CD4-positive, alpha-beta T cell treated with Interleukin-10 for 1 hour (primary cell): Measurements from ENCODE around the gene SMG1.
"Not testable (repeated sequence)": the region's sequence is repeated elsewhere in the genome, so short reads cannot be mapped to it uniquely, and the experiment has no call there.

ENCODE experiments used
- DNase-seq: peaks from one replicate; pipeline ENCODE4 v3.0.0-alpha.2; 2020

SMG1 gene

GRCh38 chr16:18925986-18926865, at the start of gene SMG1:
TSS of gene SMG1 (minus strand) at chr16:18926408. CDS start at chr16:18926041, 367 bp downstream.
- DNase-seq: peak; percentile 94

DNA sequence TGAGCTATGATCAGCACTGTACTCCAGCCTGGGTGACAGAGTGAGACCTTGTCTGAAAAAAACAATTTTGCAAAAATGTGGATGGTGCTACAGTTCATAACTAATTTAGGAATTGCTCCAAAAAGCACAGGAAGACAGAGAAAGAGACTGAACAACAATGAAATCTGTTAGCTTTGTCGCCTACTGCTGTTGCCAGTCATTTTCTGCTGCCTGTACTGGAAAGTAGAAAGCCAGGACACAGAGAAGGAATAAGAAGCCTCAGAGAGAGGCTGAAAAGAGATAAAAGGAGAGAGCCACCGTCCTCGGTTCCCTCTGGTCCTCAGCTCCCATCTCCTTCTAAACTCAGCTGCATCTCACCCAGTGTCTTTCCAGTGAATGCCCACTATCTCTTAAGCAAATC, 48.9 kb upstream of the SMG1 start:
- DNase-seq: no peak

DNA sequence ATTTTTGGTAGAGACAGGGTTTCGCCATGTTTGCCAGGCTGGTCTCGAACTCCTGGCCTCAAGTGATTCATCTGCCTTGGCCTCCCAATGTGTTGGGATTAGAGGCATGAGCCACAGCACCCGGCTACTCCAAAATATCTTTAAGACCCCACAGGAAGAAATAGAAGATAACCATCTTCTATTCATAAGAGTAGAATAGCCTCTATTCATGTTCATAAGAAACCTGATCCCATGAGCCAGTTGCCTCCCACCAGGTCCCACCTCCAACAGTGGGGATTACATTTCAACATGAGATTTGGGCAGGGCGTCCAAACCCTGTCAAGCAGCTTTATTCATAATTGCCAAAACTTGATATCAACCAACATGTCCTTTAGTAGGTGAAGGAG, 43.6 kb upstream of the SMG1 start:
- no peak for DNase-seq

DNA sequence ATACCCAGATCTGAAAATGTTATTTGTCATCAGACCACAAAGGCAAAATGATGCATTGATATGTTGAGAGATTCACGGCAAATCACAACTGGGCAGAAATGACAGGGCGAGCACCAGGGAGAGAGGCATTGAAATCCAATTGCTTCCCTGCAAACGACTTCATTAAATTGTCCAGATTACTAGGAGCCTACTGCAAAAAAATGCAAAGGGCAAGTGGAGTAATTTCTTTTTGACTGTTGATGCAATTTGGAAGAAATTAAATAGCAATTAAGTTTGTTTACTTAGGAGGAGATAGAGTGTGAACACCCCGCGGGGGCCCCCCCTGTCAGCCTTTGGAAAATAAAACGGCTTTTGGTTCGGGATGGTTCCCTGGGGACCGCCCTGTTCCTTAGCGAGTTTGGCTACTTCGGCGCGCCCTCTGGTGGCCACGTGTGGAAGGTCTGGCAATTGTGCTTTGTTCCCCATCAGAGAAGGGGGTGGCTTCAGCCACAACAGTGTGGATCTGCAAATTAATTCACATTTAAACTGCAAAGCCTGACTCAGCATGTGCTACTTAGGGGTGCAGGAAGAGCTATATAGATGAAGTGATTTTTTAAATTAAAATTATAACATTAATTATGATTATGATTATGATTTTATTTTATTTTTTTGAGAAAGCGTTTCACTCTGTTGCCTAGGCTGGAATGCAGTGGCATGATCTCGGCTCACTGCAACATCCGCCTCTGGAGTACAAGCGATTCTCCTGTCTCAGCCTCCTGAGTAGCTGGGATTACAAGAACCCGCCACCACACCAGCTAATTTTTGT, 43.0 kb upstream of the SMG1 start:
- peak; percentile 76 for DNase-seq

- DNase-seq: no peak
These were observed 40.6 kb upstream of the SMG1 start for GRCh38 chr16:18966791-18967190.

GRCh38 chr16:18965555-18965954, 39.3 kb upstream of the SMG1 start:
- no peak for DNase-seq

GRCh38 chr16:18959031-18959505, 32.9 kb upstream of the SMG1 start:
- no peak for DNase-seq

GRCh38 chr16:18958621-18959029, 32.4 kb upstream of the SMG1 start:
- DNase-seq: no peak

- not testable (repeated sequence) for DNase-seq
These were observed 30.5 kb upstream of the SMG1 start for GRCh38 chr16:18956658-18957241.

DNA sequence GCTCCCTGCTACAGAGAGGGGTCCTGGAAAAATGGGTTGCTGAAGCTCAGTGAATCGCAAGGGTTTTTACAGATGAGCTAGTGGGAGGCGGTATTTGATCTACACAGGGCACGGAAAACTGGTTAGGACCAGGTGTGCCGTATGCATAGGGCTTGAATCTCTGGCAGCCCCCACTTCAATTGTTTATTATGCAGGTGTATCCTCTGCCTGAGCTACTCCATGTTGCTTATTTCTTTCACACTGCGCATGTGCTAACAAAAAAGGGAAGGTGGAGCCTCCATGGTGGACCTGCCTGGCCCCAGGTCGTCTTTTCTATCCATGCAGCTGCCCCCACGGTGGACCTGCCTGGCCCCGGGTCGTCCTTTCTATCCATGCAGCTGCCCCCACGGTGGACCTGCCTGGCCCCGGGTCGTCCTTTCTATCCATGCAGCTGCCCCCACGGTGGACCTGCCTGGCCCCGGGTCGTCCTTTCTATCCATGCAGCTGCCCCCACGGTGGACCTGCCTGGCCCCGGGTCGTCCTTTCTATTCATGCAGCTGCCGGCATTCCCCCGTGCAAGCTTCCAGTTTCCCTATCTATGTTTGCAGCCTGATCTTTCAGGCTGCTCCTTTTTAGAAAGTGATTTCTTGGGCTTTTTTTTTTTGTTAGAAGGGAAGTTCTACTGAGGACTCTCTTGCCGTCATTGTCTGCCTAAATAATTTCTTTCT, 29.8 kb upstream of the SMG1 start:
- DNase-seq: not testable (repeated sequence)

- DNase-seq: no peak
These were observed 27.3 kb upstream of the SMG1 start for GRCh38 chr16:18953547-18953946.

DNA sequence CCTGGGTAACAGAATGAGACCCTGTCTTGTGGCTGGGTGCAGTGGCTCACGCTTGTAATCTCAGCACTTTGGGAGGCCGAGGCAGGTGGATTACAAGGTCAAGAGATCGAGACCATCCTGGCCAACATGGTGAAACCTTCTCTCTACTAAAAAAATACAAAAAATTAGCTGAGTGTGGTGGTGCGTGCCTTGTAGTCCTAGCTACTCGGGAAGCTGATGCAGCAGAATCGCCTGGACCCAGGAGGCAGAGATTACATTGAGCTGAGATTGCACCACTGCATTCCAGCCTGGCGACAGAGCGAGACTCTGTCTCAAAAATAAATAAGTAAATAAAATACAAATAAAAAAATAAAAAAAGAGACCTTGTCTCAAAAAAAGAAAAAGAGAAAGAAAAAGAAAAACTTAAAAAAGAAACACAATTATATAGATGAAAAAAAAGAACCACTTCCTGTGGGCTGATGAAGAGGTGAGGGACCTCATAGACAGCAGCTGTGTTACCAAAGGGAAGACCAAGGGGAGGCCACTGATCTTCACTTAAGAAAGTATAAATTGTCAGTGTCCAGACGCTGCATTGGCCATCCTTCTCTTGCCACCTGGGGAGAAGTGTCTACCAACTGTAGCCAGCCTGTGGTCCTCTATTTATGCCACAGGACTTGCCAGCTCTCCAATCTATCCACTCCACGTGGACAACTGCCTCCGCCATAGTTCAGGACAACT, 24.4 kb upstream of the SMG1 start:
- DNase-seq: no peak

GRCh38 chr16:18948372-18949020, 22.3 kb upstream of the SMG1 start:
- DNase-seq: no peak

- DNase-seq: no peak
These were observed 19.0 kb upstream of the SMG1 start for GRCh38 chr16:18945233-18945632.

GRCh38 chr16:18943414-18943813, 17.2 kb upstream of the SMG1 start:
- DNase-seq: no peak

- DNase-seq: no peak
These were observed 15.9 kb upstream of the SMG1 start for GRCh38 chr16:18942061-18942460.

- DNase-seq: no peak
These were observed 15.3 kb upstream of the SMG1 start for GRCh38 chr16:18941471-18941870.

- DNase-seq: no peak
These were observed 12.8 kb upstream of the SMG1 start for GRCh38 chr16:18938986-18939385.

DNA sequence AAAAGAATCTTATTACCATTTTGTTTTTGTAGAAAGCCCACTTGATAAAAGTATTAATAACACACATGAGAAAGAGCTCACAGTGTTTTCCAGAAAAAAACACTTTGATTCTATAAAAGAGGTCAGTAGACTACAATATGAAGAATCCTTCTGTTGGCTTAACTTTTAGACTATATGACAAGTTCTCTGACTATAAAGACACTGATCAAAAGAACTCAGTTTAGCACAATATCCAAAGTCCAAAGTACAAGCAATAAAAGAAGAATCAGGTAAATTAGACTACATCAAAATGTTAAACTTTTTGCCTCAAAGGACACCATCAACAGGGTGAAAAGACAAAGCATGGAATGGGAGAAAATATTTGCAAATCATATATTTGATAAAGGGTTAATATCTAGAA, 11.2 kb upstream of the SMG1 start:
- no peak for DNase-seq

- DNase-seq: no peak
These were observed 10.6 kb upstream of the SMG1 start for GRCh38 chr16:18936727-18937340.

DNA sequence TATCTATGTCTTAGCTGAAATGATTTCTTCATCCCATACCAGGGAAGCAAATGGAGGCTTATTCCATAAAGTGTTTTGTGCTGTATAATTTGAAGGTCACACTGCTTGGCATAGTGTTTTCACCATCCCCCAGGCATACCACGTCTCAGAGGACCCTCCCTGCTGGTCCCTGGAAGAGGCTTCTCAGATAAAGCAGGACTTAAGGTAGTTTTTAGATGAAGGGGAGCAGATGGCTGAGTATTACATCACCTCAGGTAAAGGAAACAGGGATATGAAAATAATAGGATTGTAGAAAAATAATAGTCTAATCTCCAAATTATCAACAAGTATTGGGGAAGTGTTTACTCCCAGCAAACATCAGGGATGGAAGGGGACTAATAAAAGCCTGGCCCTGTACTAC, 7.3 kb upstream of the SMG1 start:
- no peak for DNase-seq
